T1000 (cell line): ENCODE measurements around the gene DOK6.
"Not testable (repeated sequence)": the region's sequence is repeated elsewhere in the genome, so short reads cannot be mapped to it uniquely, and the experiment has no call there.

Experiments used
- DNase-seq: peaks from one replicate; lab custom pipeline; 2025; ENCODE audit warnings: mixed read lengths; lab: John Stamatoyannopoulos, UW

DOK6 gene

GRCh38 chr18:69626643-69627242 is 226.1 kb downstream of the DOK6 start:
- DNase-seq = no peak

GRCh38 chr18:69628774-69629359 is 228.2 kb downstream of the DOK6 start:
- DNase-seq = no peak

GRCh38 chr18:69631281-69631680 is 230.6 kb downstream of the DOK6 start:
- DNase-seq = no peak

DNA sequence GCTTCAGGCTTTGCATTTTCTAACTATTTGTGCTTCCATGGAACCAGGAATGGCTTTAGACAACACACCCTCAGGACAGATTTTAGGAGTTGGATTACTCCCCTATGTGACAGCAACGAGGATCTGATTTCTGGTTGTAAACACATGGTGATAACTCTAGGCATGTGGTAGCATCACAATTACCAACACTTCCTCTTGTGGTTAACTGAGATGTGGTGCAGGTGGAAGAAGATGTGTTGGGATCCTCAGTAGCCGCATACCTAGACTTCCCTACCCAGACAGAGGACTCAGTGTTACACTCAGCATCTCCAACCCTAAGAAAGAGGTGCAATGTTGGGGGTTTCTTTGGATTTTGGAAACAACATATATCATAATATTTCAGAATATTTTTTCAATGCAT is 234.8 kb downstream of the DOK6 start:
- no peak for DNase-seq

GRCh38 chr18:69636529-69637301 is 236.0 kb downstream of the DOK6 start:
- DNase-seq = no peak

- DNase-seq = no peak
Observed at GRCh38 chr18:69638056-69638455, 237.4 kb downstream of the DOK6 start.

DNA sequence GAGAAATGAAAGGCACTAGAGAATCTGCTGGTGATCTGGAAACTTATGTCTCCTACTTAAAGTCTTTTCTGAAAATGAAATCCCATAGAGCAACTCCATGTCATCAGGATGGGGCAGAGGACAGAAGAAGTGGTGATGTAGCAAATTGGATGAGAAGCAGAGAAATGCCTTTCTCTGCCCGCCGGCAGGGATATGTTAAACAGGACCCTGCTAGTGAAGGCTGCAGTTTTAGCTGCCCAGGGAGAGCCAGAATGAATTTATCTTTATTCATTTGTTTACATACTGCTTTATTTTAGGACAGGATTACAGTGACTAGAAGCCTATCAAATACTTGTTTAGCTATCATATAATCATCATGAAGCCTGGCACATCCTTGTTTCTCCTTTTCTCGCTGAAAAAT is 247.0 kb downstream of the DOK6 start:
- no peak for DNase-seq

- no peak for DNase-seq
Observed at GRCh38 chr18:69648486-69648885, 247.8 kb downstream of the DOK6 start.

- no peak for DNase-seq
Observed at GRCh38 chr18:69649684-69650083, 249.0 kb downstream of the DOK6 start.

DNA sequence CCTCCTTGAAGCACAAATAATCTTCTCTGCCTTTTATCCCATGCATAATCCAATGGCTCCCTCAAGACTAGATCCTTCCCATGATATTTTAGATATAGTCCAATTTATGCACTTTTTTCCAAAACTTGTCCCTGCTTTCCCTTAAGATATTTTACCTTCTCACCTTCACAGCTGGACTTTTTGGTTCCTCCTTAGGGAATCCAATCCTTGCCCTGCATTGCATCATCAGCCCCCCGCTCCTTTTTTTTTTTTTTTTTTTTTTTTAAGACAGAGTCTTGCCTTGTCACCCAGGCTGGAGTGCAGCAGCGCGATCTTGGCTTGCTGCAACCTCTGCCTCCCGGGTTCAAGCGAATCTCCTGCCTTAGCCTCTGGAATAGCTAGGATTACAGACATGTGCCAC is 250.6 kb downstream of the DOK6 start:
- no peak for DNase-seq

- DNase-seq = no peak
Observed at GRCh38 chr18:69655816-69656215, 255.1 kb downstream of the DOK6 start.

- DNase-seq = no peak
Observed at GRCh38 chr18:69658103-69658502, 257.4 kb downstream of the DOK6 start.

GRCh38 chr18:69658685-69659084 is 258.0 kb downstream of the DOK6 start:
- no peak for DNase-seq

DNA sequence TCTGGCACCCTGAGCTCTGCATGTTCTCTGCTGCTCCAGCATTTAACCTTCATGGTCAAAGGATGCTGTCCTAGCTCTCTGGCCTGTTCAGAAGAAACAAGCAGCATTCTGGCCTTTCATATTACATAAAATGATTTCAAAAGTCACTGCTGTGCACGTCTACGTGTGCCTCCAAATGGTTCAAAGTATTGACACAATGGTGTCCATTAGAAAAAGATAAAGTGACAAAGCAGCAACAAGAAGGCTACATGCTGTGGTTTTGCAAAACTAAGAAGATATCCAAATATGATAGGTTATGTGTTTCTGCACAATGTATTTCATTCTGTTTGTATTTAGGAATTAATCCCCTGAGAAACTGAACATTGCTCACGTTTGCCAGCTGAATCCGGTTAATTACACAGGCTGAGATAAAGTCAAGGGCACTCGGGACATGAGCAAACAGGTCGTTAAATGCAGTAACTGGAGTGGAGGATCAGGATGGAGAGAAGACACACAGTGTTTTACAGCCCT is 258.5 kb downstream of the DOK6 start:
- no peak for DNase-seq

GRCh38 chr18:69662090-69662489 is 261.4 kb downstream of the DOK6 start:
- not testable (repeated sequence) for DNase-seq

GRCh38 chr18:69664399-69664798 is 263.7 kb downstream of the DOK6 start:
- DNase-seq = no peak

DNA sequence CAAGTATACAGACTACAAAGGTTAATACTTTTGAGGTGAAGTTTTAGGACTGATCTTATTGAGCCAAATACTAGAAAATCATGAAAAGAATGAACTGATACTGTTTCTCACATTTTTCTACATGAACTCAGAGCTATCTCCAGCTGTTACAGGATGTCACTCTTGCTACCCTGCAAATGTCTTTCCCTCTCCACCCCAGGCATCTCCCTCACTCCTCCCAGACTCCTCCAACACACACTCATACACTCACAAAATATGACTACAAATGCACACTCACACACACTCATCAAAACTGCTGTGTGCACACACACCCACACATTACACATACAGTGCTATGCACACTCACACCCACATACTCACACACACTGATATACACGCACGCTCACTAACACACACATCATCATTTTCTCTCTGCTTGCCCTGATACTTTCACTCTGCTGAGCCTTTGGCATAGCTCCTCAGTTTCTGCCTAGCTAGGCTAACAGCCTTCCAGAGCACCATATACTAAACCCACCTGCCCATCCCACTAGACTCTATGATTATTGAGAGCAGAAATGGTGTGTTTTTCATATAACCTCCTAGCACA is 273.7 kb downstream of the DOK6 start:
- no peak for DNase-seq

DNA sequence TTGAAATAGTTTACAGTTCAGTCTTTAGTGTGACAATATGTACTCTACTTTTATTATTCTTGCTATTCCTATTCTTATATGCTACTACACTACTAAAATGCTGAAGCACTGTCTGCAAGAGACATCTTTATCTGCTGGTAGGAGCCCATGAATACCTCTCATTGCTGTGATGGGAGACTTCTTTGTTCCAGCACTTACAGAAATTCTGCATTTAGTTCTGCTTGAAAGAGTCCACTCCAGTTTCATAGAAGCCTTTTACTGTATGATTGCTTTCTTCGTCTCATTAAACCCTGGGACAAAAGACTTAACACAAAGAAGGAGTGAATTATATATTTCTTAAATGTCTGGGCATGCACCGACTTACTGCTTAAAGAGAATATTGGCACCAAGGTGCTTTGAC is 274.3 kb downstream of the DOK6 start:
- DNase-seq = no peak

DNA sequence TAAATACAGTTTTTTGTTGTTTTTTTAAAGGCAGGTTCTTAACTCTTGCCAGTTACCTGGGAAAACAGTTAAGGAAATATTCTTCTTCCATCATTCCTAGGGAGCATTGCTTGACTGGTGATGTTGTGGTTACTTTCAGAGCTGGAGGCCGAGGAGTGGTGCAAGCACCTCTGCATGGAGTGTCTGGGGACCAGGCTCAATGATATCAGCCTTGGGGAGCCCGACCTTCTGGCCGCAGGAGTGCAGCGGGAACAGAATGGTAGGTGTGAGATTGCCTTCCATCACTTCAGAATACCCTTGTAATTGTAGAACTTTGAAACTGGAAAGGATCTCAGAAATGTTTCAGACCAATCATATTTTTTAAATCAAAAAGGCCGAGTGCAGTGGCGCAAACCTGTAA is 276.9 kb downstream of the DOK6 start:
- no peak for DNase-seq

- DNase-seq = no peak
Observed at GRCh38 chr18:69680123-69680522, 279.4 kb downstream of the DOK6 start.

- no peak for DNase-seq
Observed at GRCh38 chr18:69683176-69683575, 282.5 kb downstream of the DOK6 start.

DNA sequence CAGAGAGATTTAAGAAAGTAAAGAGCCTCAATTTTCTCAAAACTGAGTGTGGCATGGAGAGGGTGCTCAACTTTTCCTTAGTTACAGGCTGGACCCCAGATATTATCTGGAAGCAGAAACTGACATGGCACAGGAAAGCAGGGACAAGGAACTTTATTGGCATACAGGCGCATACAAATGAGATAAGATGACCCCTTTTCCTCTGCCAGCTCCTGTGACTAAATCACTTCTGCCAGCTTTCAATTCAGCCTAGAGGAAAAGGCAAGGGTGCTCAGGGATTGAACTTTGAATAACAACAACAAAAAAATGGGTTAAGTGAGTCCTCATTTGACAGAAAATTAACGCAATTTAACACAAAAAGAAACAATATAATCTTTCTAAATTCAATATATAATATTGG is 284.1 kb downstream of the DOK6 start:
- no peak for DNase-seq

- no peak for DNase-seq
Observed at GRCh38 chr18:69686861-69687260, 286.2 kb downstream of the DOK6 start.
